PC-3 (cell line): ENCODE measurements around the gene C16orf86. TPM values are rescaled to one million over a fixed set of nuclear protein-coding genes. Genes with fewer than 3 reads are reported as not detected.
A peak's percentile ranks its signal among the peaks of the same experiment; 100 is the strongest.

Experiments used
- ATAC-seq: fragments of 200-7000 bp; cut with Tn5 transposase; 2 replicates; pipeline ENCODE4 v1.9.1; 2020; ENCODE audit warnings: mild to moderate bottlenecking, moderate library complexity
- BruUV-seq: library from RNA; stranded (reverse); fragments of 400-500 nt; replicated peaks from 2 replicates; lab custom pipeline; 2021; lab: Mats Ljungman, UMichigan
- CTCF ChIA-PET: fragments of 300-600 bp; sonication (Branson Sonifier 250); formaldehyde crosslinking; loops from one replicate; lab custom pipeline; 2022; ENCODE audit warnings: antibody characterized with exemption; lab: Charles Lee
- POLR2A ChIA-PET: fragments of 300-600 bp; sonication (Branson Sonifier 250); formaldehyde crosslinking; loops from one replicate; lab custom pipeline; 2022; ENCODE audit warnings: antibody characterized with exemption; ENCODE audit not compliant: unreplicated experiment; lab: Charles Lee
- DNase-seq: peaks from one replicate; pipeline ENCODE4 v3.0.0-alpha.2; 2015
- H2AFZ ChIP-seq: fragments of 300-600 bp; sonication (generic); 2 replicates; pipeline ENCODE4 v1.6.0; 2016; ENCODE audit warnings: antibody characterized with exemption, low read length
- H3F3A ChIP-seq: fragments of 300-600 bp; sonication (generic); one replicate; pipeline ENCODE4 v1.6.0; 2017; ENCODE audit warnings: antibody characterized with exemption, low read length, control low read depth, mild to moderate bottlenecking; ENCODE audit not compliant: unreplicated experiment
- H3K27ac ChIP-seq: fragments of 300-600 bp; sonication (generic); 2 replicates; pipeline ENCODE4 v1.5.1; 2016; ENCODE audit warnings: mild to moderate bottlenecking, low read length
- H3K27me3 ChIP-seq: fragments of 300-600 bp; sonication (generic); 2 replicates; pipeline ENCODE4 v1.6.1; 2016; ENCODE audit warnings: low read length, mixed read lengths
- H3K36me3 ChIP-seq: fragments of 300-600 bp; sonication (generic); 2 replicates; pipeline ENCODE4 v1.6.1; 2016; ENCODE audit warnings: low read depth, mixed run types, low read length, mixed read lengths
- H3K4me1 ChIP-seq: fragments of 300-600 bp; sonication (generic); 2 replicates; pipeline ENCODE4 v1.5.1; 2016; ENCODE audit warnings: low read length; ENCODE audit not compliant: insufficient read depth
- H3K4me2 ChIP-seq: fragments of 300-600 bp; sonication (generic); 2 replicates; pipeline ENCODE4 v1.6.0; 2016; ENCODE audit warnings: low read length
- H3K4me3 ChIP-seq: fragments of 300-600 bp; sonication (generic); 2 replicates; pipeline ENCODE4 v1.5.1; 2016; ENCODE audit warnings: mild to moderate bottlenecking, low read length, mixed read lengths
- H3K79me2 ChIP-seq: fragments of 300-600 bp; sonication (generic); 2 replicates; pipeline ENCODE4 v1.6.1; 2017; ENCODE audit warnings: low read length, mixed read lengths
- H3K9ac ChIP-seq: fragments of 300-600 bp; sonication (generic); 2 replicates; pipeline ENCODE4 v1.6.0; 2016; ENCODE audit warnings: mild to moderate bottlenecking, low read length
- H3K9me2 ChIP-seq: fragments of 300-600 bp; sonication (generic); replicated peaks from 2 replicates; pipeline ENCODE4 v1.6.1; 2016; ENCODE audit warnings: mixed run types, low read length, mixed read lengths
- H3K9me3 ChIP-seq: fragments of 300-600 bp; sonication (generic); 2 replicates; pipeline ENCODE4 v1.6.1; 2016; ENCODE audit warnings: low read length, mixed read lengths
- H4K20me1 ChIP-seq: fragments of 300-600 bp; sonication (generic); 2 replicates; pipeline ENCODE4 v1.6.1; 2016; ENCODE audit warnings: low read length, mixed read lengths
- EZH2 ChIP-seq: fragments of 300-600 bp; sonication (generic); IDR thresholded peaks from one replicate; pipeline ENCODE4 v1.6.1; 2017; ENCODE audit warnings: antibody characterized with exemption, mild to moderate bottlenecking, low read length; ENCODE audit not compliant: unreplicated experiment
- EZH2phosphoT487 ChIP-seq: fragments of 300-600 bp; sonication (generic); IDR thresholded peaks from 2 replicates; pipeline ENCODE4 v1.6.1; 2018; ENCODE audit warnings: mild to moderate bottlenecking, antibody characterized with exemption, low read length, borderline replicate concordance
- intact Hi-C: fragments of 100-400 bp; cut with micrococcal nuclease; formaldehyde crosslinking; loops from 2 replicates; pipeline ENCODE4 v1.9.0; 2023
- total RNA-seq: library from RNA; depleted of rRNA; stranded (reverse); fragments of >200 nt; gene quantifications from 2 replicates; pipeline ENCODE4 v1.2.3, GENCODE V29; 2014
- TF ChIP-seq, protein P1 (sequence below): fragments of 300-600 bp; sonication (generic); conservative IDR thresholded peaks from 2 replicates; pipeline ENCODE4 v1.5.1; 2017; ENCODE audit warnings: antibody characterized with exemption, low read depth, mild to moderate bottlenecking, low read length

The C16orf86 gene
- total RNA-seq, 1 experiment from 2014 or later = not detected

DNA sequence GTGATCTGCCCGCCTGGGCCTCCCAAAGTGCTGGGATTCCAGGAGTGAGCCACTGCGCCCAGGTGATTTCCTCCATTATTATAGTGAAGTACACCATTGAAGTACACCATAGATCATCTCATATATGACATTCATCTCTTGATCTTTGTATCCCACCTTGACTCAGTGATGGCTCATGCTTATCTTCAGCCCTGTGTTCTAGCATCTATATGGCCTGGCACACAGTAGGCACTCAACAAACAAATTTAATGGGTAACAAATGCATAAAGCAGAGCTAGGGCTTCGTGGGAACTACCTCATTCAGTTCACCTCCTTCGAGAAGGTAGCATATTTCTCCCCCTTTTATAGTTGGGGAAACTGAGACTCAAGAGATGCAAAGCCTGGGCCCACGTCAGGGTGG is 1.0 kb upstream of the C16orf86 start:
- BruUV-seq = no TSS peak
- Histone ChIP-seq H3K79me2 (no peaks in the 10 kb centered on the region), H3K4me1 (no peaks in the 10 kb centered on the region; the same call in 1 of the 2 replicates), H2AFZ (peak overlapping the region; percentile 73; the same call in 1 of the 2 replicates), H3K27me3 (no peaks in the 10 kb centered on the region), H3K9me3 (no peaks in the 10 kb centered on the region), H3K9ac (peak overlapping the region; percentile 52; the same call in 1 of the 2 replicates), H3K9me2 (no peaks in the 10 kb centered on the region), H3F3A (no peaks in the 10 kb centered on the region), H3K27ac (no peak overlapping the region), H4K20me1 (no peaks in the 10 kb centered on the region), H3K4me2 (peak overlapping the region; percentile 90), H3K36me3 (no peaks in the 10 kb centered on the region), H3K4me3 (peak overlapping the region; percentile 68)
- ChIA-PET POLR2A (no interaction called here), CTCF (no interaction called here)
- intact Hi-C loops = no loop called here
- TF ChIP-seq EZH2phosphoT487 (no peak), EZH2 (no peak)
- TF ChIP-seq, protein P1, sequence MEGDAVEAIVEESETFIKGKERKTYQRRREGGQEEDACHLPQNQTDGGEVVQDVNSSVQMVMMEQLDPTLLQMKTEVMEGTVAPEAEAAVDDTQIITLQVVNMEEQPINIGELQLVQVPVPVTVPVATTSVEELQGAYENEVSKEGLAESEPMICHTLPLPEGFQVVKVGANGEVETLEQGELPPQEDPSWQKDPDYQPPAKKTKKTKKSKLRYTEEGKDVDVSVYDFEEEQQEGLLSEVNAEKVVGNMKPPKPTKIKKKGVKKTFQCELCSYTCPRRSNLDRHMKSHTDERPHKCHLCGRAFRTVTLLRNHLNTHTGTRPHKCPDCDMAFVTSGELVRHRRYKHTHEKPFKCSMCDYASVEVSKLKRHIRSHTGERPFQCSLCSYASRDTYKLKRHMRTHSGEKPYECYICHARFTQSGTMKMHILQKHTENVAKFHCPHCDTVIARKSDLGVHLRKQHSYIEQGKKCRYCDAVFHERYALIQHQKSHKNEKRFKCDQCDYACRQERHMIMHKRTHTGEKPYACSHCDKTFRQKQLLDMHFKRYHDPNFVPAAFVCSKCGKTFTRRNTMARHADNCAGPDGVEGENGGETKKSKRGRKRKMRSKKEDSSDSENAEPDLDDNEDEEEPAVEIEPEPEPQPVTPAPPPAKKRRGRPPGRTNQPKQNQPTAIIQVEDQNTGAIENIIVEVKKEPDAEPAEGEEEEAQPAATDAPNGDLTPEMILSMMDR = no peak
- no peak for ATAC-seq
- DNase-seq = no peak

DNA sequence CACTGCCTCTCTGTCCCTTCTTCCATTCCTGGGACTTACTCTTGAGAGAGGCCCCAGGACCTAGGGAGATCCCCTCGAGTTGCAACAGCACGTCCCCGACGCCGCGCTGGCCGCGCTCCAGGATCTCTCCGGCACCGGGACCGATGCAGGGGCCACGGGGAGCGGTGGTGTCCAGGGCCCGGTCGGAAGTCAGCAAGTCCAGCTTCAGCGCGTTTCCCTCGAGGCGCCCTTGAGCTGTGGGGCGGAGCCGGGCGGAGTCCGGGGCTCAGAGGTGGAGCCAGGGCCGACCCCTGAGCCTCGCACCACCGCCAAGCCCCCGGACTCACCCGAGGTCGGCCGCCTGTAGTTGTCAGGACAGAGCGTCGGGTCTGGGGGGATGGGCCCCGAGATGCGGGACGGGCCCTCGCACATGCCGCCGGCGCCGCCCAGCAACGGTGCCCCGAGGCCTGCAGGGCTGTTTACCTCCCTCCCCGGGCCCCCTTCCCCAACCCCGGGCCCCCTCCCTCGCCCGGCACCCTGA is 522 bp upstream of the C16orf86 start:
- Histone ChIP-seq H3K4me2 (peak overlapping the region; percentile 90), H3K27me3 (no peaks in the 10 kb centered on the region), H3K9me3 (no peaks in the 10 kb centered on the region), H3K9me2 (no peaks in the 10 kb centered on the region), H3F3A (no peaks in the 10 kb centered on the region), H4K20me1 (no peaks in the 10 kb centered on the region), H3K4me1 (no peaks in the 10 kb centered on the region; the same call in 1 of the 2 replicates), H2AFZ (peak overlapping the region; percentile 73), H3K27ac (no peak overlapping the region), H3K79me2 (no peaks in the 10 kb centered on the region), H3K36me3 (no peaks in the 10 kb centered on the region), H3K9ac (peak overlapping the region; percentile 52; the same call in 1 of the 2 replicates), H3K4me3 (peak overlapping the region; percentile 68)
- ATAC-seq = peak; percentile 37
- no peak for DNase-seq
- intact Hi-C loops = no loop called here
- no TSS peak for BruUV-seq
- ChIA-PET CTCF (no interaction called here), POLR2A (no interaction called here)
- TF ChIP-seq EZH2phosphoT487 (no peak), EZH2 (no peak)
- TF ChIP-seq, protein P1 = no peak

DNA sequence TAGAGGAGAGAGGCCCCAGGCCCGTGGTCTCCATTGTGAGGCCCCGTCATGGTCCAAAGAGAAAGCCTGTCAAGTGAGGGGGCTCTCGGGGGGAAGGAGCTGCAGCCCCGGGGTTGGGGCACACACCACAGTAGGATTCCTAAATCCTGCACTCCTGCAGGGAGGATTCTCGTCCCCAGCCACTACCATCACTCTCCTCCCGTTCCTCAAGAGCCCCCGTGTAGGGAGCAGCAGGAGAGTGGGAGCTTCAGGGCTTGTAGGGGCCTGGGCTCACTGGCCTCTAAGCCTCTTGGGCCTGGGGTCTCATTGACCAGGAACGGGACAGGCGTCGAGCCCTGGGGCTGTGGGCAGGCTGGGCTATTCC is 821 bp downstream of the C16orf86 start:
- intact Hi-C loops = no loop called here
- H3K9me2 ChIP-seq = no peaks in the 10 kb centered on the region
- H3K4me1 ChIP-seq = no peaks in the 10 kb centered on the region; the same call in 1 of the 2 replicates
- no peaks in the 10 kb centered on the region for H3K27me3 ChIP-seq
- H3K4me3 ChIP-seq = no peak overlapping the region
- H3K4me2 ChIP-seq = no peak overlapping the region
- no peaks in the 10 kb centered on the region for H3K36me3 ChIP-seq
- H3K9me3 ChIP-seq = no peaks in the 10 kb centered on the region
- TF ChIP-seq, protein P1 = no peak
- no peak for TF ChIP-seq EZH2
- H3K9ac ChIP-seq = no peak overlapping the region
- BruUV-seq = no TSS peak
- ATAC-seq (no peak), DNase-seq (no peak)
- no peaks in the 10 kb centered on the region for H4K20me1 ChIP-seq
- POLR2A ChIA-PET = no interaction called here
- no peaks in the 10 kb centered on the region for H3K79me2 ChIP-seq
- H2AFZ ChIP-seq = no peak overlapping the region
- no peaks in the 10 kb centered on the region for H3F3A ChIP-seq
- CTCF ChIA-PET = interaction anchor here (1.3 kb wide), 1 partner anchor 146 kb away, joined by 5 read pairs; no protein-coding TSS in a partner anchor
- no peak overlapping the region for H3K27ac ChIP-seq
